HepG2 (cell line): ENCODE data around the gene ENAH. TPM values are rescaled to one million over a fixed set of nuclear protein-coding genes. Genes with fewer than 3 reads are reported as not detected.

Source experiments
- CBFB ChIP-seq: sonication (generic); formaldehyde crosslinking; IDR thresholded peaks from 2 replicates; pipeline ENCODE4 v1.4.0; 2020; ENCODE audit warnings: missing genetic modification reagents
- CBX1 ChIP-seq: IDR thresholded peaks from one replicate; pipeline ENCODE4 v1.6.1; 2016; ENCODE audit warnings: antibody characterized with exemption, low read depth
- DR1 ChIP-seq: sonication (generic); formaldehyde crosslinking; IDR thresholded peaks from 2 replicates; pipeline ENCODE4 v1.8.0; 2021; ENCODE audit warnings: mild to moderate bottlenecking, missing genetic modification reagents, inconsistent platforms
- HOXD1 ChIP-seq: sonication (generic); formaldehyde crosslinking; IDR thresholded peaks from 2 replicates; pipeline ENCODE4 v1.5.0; 2020; ENCODE audit warnings: missing genetic modification reagents
- KAT8 ChIP-seq: IDR thresholded peaks from 2 replicates; pipeline ENCODE4 v1.6.1; 2016; ENCODE audit warnings: missing genetic modification reagents, missing compliant biosample characterization
- MIER2 ChIP-seq: IDR thresholded peaks from 2 replicates; pipeline ENCODE4 v1.6.1; 2016; ENCODE audit warnings: missing biosample characterization, missing genetic modification reagents
- POLR2AphosphoS2 ChIP-seq: IDR thresholded peaks from 2 replicates; pipeline ENCODE4 v1.6.1; 2011; ENCODE audit warnings: low read depth, low read length, improper control_type of control experiment
- RNF2 ChIP-seq: fragments of 450-650 bp; conservative IDR thresholded peaks from 2 replicates; pipeline ENCODE4 v1.6.1; 2016; ENCODE audit warnings: low read depth
- SATB2 ChIP-seq: sonication (generic); formaldehyde crosslinking; IDR thresholded peaks from 2 replicates; pipeline ENCODE4 v1.5.0; 2020; ENCODE audit warnings: missing genetic modification reagents
- TRIM24 ChIP-seq: sonication (generic); formaldehyde crosslinking; IDR thresholded peaks from 2 replicates; pipeline ENCODE4 v1.8.0; 2022; ENCODE audit warnings: mild to moderate bottlenecking, missing genetic modification reagents
- ZBTB1 ChIP-seq: sonication (generic); formaldehyde crosslinking; IDR thresholded peaks from 2 replicates; pipeline ENCODE4 v1.4.0; 2020; ENCODE audit warnings: missing genetic modification reagents, borderline replicate concordance
- ZBTB20 ChIP-seq: sonication (generic); formaldehyde crosslinking; IDR thresholded peaks from 2 replicates; pipeline ENCODE4 v1.8.1; 2023; ENCODE audit warnings: missing genetic modification reagents, low read depth, mild to moderate bottlenecking, borderline replicate concordance
- ZBTB40 ChIP-seq, 2 experiments: fragments of 450-650 bp in 1 of 2; sonication (generic) in 1 of 2; formaldehyde crosslinking in 1 of 2; IDR thresholded peaks; 2 replicates each; pipeline versions ENCODE4 v1.6.1 to v1.8.0; 2016 to 2022; ENCODE audit warnings: antibody characterized with exemption in 1 of 2, mild to moderate bottlenecking in 1 of 2, missing genetic modification reagents in 1 of 2
- ZFP91 ChIP-seq: sonication (generic); formaldehyde crosslinking; IDR thresholded peaks from 2 replicates; pipeline ENCODE4 v1.9.0; 2022; ENCODE audit warnings: missing genetic modification reagents, mild to moderate bottlenecking, borderline replicate concordance
- ZNF549 ChIP-seq: sonication (generic); formaldehyde crosslinking; IDR thresholded peaks from 2 replicates; pipeline ENCODE4 v1.5.0; 2020; ENCODE audit warnings: missing genetic modification reagents
- polyA plus RNA-seq, 8 experiments: library from polyadenylated mRNA; depleted of rRNA in 3 of 8; stranded (reverse) in 7 of 8; unstranded in 1 of 8; fragments of >200 nt; fragmentation: Illumina TruSeq in 4 of 8; extraction: Trizol in 4 of 8; gene quantifications; 2 replicates each; pipeline versions ENCODE4 v1.2.1 to v1.2.3, GENCODE V29; 2011 to 2016; ENCODE audit warnings: low read depth in 4 of 8, missing spikeins in 1 of 8, mixed read lengths in 1 of 8; ENCODE audit not compliant: insufficient read depth in 1 of 8
- total RNA-seq, 5 experiments: library from RNA; depleted of rRNA; stranded (reverse); fragments of >200 nt; fragmentation: Illumina TruSeq; extraction: Trizol; gene quantifications; 2 replicates each; pipeline ENCODE4 v1.2.3, GENCODE V29; 2016; ENCODE audit warnings: low read depth in 1 of 5
- TF ChIP-seq, protein P1 (sequence below), 2 experiments: sonication (generic) in 1 of 2; formaldehyde crosslinking in 1 of 2; IDR thresholded peaks; 2 replicates each; pipeline versions ENCODE4 v1.4.0 to v1.6.1; 2018 to 2020; ENCODE audit warnings: missing genetic modification reagents in 2 of 2, borderline replicate concordance in 1 of 2, low read depth in 1 of 2, mild to moderate bottlenecking in 1 of 2, missing biosample characterization in 1 of 2

The ENAH gene
- total and polyA plus RNA-seq, 2 of the 13 experiments (the other 11 are each of a cell fraction or from before 2014, with no cell fraction given): 22.1 to 58.3 TPM

DNA sequence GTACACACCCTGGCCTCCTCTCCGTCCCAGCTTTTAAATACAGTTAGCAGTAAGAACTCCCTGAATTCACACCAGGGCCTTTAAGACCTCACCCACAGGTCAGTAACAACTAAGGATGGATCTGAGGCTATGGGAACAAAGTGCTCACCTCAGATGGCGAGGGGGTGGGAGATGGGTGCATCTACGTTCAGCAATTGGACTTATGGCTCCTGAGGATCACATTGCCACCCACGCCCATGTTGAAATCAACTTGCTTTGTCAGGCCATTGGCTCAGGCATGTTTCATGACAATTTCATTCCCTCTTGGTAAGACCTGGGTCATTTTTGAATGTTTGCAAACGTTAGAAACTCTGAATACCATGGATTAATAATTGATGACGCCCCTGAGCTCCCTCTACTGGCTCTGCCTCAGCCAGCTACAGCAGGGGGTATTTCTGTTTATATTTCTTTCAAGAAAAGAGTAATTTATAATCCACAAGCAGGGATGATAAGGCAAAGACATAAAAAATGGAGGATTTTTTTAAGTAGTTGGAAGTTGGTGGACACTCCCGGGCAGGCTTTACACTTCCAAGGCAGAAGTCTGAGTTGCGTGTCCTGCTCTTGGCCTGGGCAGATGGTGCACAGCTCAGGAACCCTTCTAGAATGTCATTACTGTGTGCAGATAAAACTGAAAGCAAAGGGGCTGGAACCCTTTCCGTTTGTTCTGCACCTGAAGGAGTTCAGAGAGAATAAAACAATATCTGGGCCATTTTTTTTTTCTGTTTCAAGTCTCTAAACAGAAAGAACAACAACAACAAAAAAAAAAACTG, 211.4 kb downstream of the ENAH start (continued):
- TF ChIP-seq MIER2 (CRISPR knock-in tag): no peak
- TF ChIP-seq CBFB: no peak
- TF ChIP-seq RNF2: no peak
- no peak for TF ChIP-seq TRIM24
- no peak for TF ChIP-seq POLR2AphosphoS2
- no peak for TF ChIP-seq ZBTB40 (IDR thresholded peaks at IDR 0.05)
- no peak for TF ChIP-seq ZBTB40 (CRISPR knock-in tag; IDR thresholded peaks at IDR 0.05)
- no peak for TF ChIP-seq CBX1
- no peak for TF ChIP-seq ZBTB1 (CRISPR knock-in tag)
- TF ChIP-seq ZBTB20: no peak
- TF ChIP-seq ZNF549 (CRISPR knock-in tag): no peak
- no peak for TF ChIP-seq ZFP91
- no peak for TF ChIP-seq SATB2 (CRISPR knock-in tag)
- no peak for TF ChIP-seq DR1 (CRISPR knock-in tag)
- TF ChIP-seq, protein P1, sequence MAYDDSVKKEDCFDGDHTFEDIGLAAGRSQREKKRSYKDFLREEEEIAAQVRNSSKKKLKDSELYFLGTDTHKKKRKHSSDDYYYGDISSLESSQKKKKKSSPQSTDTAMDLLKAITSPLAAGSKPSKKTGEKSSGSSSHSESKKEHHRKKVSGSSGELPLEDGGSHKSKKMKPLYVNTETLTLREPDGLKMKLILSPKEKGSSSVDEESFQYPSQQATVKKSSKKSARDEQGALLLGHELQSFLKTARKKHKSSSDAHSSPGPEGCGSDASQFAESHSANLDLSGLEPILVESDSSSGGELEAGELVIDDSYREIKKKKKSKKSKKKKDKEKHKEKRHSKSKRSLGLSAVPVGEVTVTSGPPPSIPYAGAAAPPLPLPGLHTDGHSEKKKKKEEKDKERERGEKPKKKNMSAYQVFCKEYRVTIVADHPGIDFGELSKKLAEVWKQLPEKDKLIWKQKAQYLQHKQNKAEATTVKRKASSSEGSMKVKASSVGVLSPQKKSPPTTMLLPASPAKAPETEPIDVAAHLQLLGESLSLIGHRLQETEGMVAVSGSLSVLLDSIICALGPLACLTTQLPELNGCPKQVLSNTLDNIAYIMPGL (CRISPR knock-in tag; IDR thresholded peaks at IDR 0.05; ENCODE audit: borderline replicate concordance in 1 of 2, low read depth in 1 of 2): peak in 1 of 2 experiments; percentile 48; a peak in 2 of 4 replicates
- peak; percentile 49; the same call in 1 of the 2 replicates for TF ChIP-seq KAT8 (CRISPR knock-in tag)
- no peak for TF ChIP-seq HOXD1 (CRISPR knock-in tag)
